Nephron (organoid): Measurements from ENCODE around the gene LIN54.
"Not testable (repeated sequence)": the region's sequence is repeated elsewhere in the genome, so short reads cannot be mapped to it uniquely, and the experiment has no call there.

Source experiments
- H3K27ac Mint-ChIP-seq, 3 experiments: 2 replicates each; pipeline ENCODE4 v1.8.0; 2020; ENCODE audit warnings: mixed read lengths in 3 of 3, mild to moderate bottlenecking in 2 of 3, moderate library complexity in 1 of 3
- H3K27me3 Mint-ChIP-seq: 2 replicates; pipeline ENCODE4 v1.8.0; 2021; ENCODE audit warnings: low read depth, mild to moderate bottlenecking, moderate library complexity, mixed read lengths
- H3K36me3 Mint-ChIP-seq: 2 replicates; pipeline ENCODE4 v1.8.0; 2020; ENCODE audit warnings: low read depth, mixed read lengths
- H3K4me1 Mint-ChIP-seq: 2 replicates; pipeline ENCODE4 v1.8.0; 2020; ENCODE audit warnings: mixed read lengths
- H3K4me3 Mint-ChIP-seq, 3 experiments: 2 replicates each; pipeline ENCODE4 v1.8.0; 2020; ENCODE audit warnings: mild to moderate bottlenecking in 3 of 3, mixed read lengths in 3 of 3, moderate library complexity in 2 of 3
- H3K9me3 Mint-ChIP-seq: 2 replicates; pipeline ENCODE4 v1.8.0; 2020; ENCODE audit warnings: mixed read lengths
- TF ChIP-seq, protein P1 (sequence below), 3 experiments: fragments of 200-600 bp; sonication (generic); IDR thresholded peaks; one replicate each; pipeline ENCODE4 v1.5.0; 2021; ENCODE audit warnings: antibody characterized with exemption in 3 of 3; ENCODE audit not compliant: unreplicated experiment in 3 of 3

Gene LIN54

DNA sequence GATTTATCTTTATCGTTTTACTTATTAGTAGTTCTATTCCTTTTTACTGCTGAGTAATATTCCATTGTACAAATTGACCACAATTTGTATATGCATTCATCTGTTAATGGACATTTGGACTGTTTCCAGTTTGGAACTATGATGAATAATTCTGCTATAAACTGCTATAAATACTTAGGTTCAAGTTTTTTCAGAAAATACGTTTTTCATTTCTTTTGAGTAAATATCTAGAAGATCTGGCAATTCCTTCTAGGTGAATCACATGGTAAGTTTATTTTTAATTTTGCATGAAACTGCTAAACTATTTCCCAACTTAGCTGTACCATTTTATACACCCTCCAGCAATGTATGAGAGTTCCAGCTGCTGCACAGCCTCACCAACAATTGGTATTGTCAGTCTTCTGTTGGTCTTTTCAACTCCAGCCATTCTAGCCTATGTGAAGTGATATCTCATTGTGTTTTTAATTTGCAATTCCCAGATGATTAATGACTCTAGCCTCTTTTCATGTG, 22.2 kb downstream of the LIN54 start:
- Mint-ChIP-seq H3K9me3 (no peaks in the 10 kb centered on the region), H3K36me3 (peaks cover 8% of the 10 kb centered on the region), H3K4me1 (no peaks in the 10 kb centered on the region), H3K27me3 (no peaks in the 10 kb centered on the region), H3K4me3 (no peak overlapping the region), H3K27ac (no peak overlapping the region)
- TF ChIP-seq, protein P1, sequence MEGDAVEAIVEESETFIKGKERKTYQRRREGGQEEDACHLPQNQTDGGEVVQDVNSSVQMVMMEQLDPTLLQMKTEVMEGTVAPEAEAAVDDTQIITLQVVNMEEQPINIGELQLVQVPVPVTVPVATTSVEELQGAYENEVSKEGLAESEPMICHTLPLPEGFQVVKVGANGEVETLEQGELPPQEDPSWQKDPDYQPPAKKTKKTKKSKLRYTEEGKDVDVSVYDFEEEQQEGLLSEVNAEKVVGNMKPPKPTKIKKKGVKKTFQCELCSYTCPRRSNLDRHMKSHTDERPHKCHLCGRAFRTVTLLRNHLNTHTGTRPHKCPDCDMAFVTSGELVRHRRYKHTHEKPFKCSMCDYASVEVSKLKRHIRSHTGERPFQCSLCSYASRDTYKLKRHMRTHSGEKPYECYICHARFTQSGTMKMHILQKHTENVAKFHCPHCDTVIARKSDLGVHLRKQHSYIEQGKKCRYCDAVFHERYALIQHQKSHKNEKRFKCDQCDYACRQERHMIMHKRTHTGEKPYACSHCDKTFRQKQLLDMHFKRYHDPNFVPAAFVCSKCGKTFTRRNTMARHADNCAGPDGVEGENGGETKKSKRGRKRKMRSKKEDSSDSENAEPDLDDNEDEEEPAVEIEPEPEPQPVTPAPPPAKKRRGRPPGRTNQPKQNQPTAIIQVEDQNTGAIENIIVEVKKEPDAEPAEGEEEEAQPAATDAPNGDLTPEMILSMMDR (IDR thresholded peaks at IDR 0.05; ENCODE audit: unreplicated experiment in 3 of 3) = no peak

GRCh38 chr4:82987519-82987918, 23.1 kb downstream of the LIN54 start:
- H3K4me3 Mint-ChIP-seq, H3K27ac Mint-ChIP-seq, H3K27me3 Mint-ChIP-seq, H3K36me3 Mint-ChIP-seq, H3K4me1 Mint-ChIP-seq, H3K9me3 Mint-ChIP-seq: not testable (repeated sequence)

DNA sequence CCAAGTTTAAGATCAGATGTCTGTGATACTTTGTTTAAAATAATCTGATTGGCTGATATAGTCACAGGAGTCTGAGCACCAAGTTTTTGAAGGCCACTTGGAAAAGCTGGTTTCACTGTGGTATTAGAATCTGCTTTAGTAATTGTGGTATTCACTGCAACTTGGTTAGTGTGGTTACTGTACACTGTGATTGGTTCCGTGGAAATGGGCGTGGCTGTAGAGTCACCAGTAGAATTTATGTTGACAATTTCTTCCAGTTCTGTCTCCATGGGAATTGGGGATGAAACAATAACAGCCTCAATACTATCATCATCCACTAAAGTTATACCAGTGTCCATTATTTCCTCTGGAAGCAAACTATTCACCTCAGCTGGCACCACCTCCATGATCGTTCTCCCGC, 26.2 kb downstream of the LIN54 start:
- peaks cover 12% of the 10 kb centered on the region for H3K36me3 Mint-ChIP-seq
- TF ChIP-seq, protein P1 (IDR thresholded peaks at IDR 0.05; ENCODE audit: unreplicated experiment in 3 of 3) = no peak
- no peak overlapping the region for H3K27ac Mint-ChIP-seq
- no peaks in the 10 kb centered on the region for H3K9me3 Mint-ChIP-seq
- H3K27me3 Mint-ChIP-seq = no peaks in the 10 kb centered on the region
- H3K4me3 Mint-ChIP-seq = no peak overlapping the region
- H3K4me1 Mint-ChIP-seq = no peaks in the 10 kb centered on the region

GRCh38 chr4:82983444-82983843, 27.2 kb downstream of the LIN54 start:
- no peak overlapping the region for H3K4me3 Mint-ChIP-seq
- H3K36me3 Mint-ChIP-seq = peaks cover 12% of the 10 kb centered on the region
- no peak overlapping the region for H3K27ac Mint-ChIP-seq
- TF ChIP-seq, protein P1 (IDR thresholded peaks at IDR 0.05; ENCODE audit: unreplicated experiment in 3 of 3) = no peak
- H3K27me3 Mint-ChIP-seq = no peaks in the 10 kb centered on the region
- no peaks in the 10 kb centered on the region for H3K4me1 Mint-ChIP-seq
- H3K9me3 Mint-ChIP-seq = no peaks in the 10 kb centered on the region

GRCh38 chr4:82981138-82981537, 29.5 kb downstream of the LIN54 start:
- Mint-ChIP-seq H3K4me3 (no peak overlapping the region), H3K4me1 (no peaks in the 10 kb centered on the region), H3K36me3 (peaks cover 19% of the 10 kb centered on the region), H3K9me3 (no peaks in the 10 kb centered on the region), H3K27me3 (no peaks in the 10 kb centered on the region), H3K27ac (no peak overlapping the region)
- TF ChIP-seq, protein P1 (IDR thresholded peaks at IDR 0.05; ENCODE audit: unreplicated experiment in 3 of 3) = no peak

GRCh38 chr4:82975792-82976191, 34.8 kb downstream of the LIN54 start:
- Mint-ChIP-seq H3K27ac (no peak overlapping the region), H3K4me1 (no peaks in the 10 kb centered on the region), H3K27me3 (no peaks in the 10 kb centered on the region), H3K9me3 (no peaks in the 10 kb centered on the region), H3K36me3 (peaks cover 30% of the 10 kb centered on the region), H3K4me3 (no peak overlapping the region)
- TF ChIP-seq, protein P1 (IDR thresholded peaks at IDR 0.05; ENCODE audit: unreplicated experiment in 3 of 3) = no peak
